ENCODE results near the gene PPP1R12A.

The PPP1R12A gene

DNA sequence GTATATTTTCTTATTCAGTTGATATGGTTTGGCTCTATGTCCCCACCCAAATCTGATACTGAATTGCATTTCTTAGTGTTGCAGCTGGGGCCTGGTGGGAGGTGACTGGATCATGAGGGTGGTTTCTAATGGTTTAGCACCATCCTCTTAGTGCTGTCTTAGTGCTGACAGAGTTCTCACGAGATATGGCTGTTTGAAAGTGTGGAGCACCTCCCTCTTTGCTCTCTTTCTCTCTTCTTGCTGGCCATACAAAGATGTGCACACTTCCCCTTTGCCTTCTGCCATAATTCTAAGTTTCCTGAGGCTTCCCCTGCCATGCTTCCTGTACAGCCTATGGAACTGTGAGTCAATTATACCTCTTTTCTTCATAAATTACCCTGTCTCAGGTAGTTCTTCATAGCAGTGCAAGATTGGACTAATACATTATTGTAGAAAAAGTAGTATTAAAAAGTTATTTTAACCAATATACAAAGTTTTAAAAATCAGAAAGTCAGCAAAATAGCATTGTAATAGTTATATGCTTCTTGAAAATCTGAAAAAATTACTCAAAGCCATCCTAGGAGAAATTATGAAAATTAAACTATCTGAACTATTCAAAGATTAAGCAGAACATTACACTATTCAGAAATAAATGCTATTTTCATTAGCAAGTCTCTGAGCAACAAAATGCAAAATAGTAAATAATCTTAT is 84.1 kb downstream of the PPP1R12A start:
- no peak for DNase-seq (ENCODE audit: extremely low spot score)
- ChIA-PET CTCF (no interaction called here), POLR2A (no interaction called here)
- TF ChIP-seq PKNOX1 (IDR thresholded peaks at IDR 0.05) (no peak), ARNT (IDR thresholded peaks at IDR 0.05) (no peak), CTBP1 (IDR thresholded peaks at IDR 0.05; ENCODE audit: borderline replicate concordance) (no peak), SUZ12 (IDR thresholded peaks at IDR 0.05) (no peak), FOXM1 (IDR thresholded peaks at IDR 0.05; ENCODE audit: borderline replicate concordance) (no peak), NFRKB (IDR thresholded peaks at IDR 0.05) (no peak), ELF4 (IDR thresholded peaks at IDR 0.05) (no peak), L3MBTL2 (conservative IDR thresholded peaks at IDR 0.05) (no peak), ZNF384 (IDR thresholded peaks at IDR 0.05) (no peak), FOXK2 (IDR thresholded peaks at IDR 0.05) (no peak), HDGF (IDR thresholded peaks at IDR 0.05; ENCODE audit: borderline replicate concordance) (no peak), FOXA1 (IDR thresholded peaks at IDR 0.05) (no peak), LEF1 (IDR thresholded peaks at IDR 0.05; ENCODE audit: borderline replicate concordance) (no peak)

DNA sequence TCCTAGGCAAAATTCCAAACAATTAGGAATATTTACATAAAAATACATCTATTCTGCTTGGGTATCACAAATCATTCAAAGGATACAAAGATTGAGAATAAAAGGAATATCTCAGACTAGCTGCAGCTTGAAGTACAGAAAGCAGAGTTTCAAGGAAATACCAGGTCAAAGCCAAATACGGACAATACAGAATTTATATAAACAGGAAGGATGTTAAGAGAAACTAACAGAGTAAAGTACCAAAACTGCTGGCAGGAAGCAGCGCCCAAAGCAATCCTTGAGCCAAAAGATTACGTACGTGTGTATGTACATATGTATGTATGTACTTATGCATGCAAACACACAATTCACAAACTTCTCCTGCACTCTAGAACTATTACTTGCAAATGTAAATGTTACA is 86.6 kb downstream of the PPP1R12A start:
- POLR2A ChIA-PET, result no interaction called here
- no peak for TF ChIP-seq HDGF (IDR thresholded peaks at IDR 0.05; ENCODE audit: borderline replicate concordance)
- no peak for TF ChIP-seq ARNT (IDR thresholded peaks at IDR 0.05)
- TF ChIP-seq PKNOX1 (IDR thresholded peaks at IDR 0.05), result no peak
- no peak for TF ChIP-seq LEF1 (IDR thresholded peaks at IDR 0.05; ENCODE audit: borderline replicate concordance)
- TF ChIP-seq FOXK2 (IDR thresholded peaks at IDR 0.05), result no peak
- no peak for TF ChIP-seq BHLHE40 (IDR thresholded peaks at IDR 0.05; ENCODE audit: borderline replicate concordance)
- no peak for TF ChIP-seq FOXA1 (IDR thresholded peaks at IDR 0.05)
- TF ChIP-seq CTBP1 (IDR thresholded peaks at IDR 0.05; ENCODE audit: borderline replicate concordance), result no peak
- CTCF ChIA-PET, result no interaction called here
- DNase-seq (ENCODE audit: extremely low spot score), result no peak

- ChIA-PET CTCF (no interaction called here), POLR2A (no interaction called here)
- DNase-seq (ENCODE audit: extremely low spot score), result no peak
- TF ChIP-seq NFRKB (IDR thresholded peaks at IDR 0.05) (no peak), PKNOX1 (IDR thresholded peaks at IDR 0.05) (no peak), SUZ12 (IDR thresholded peaks at IDR 0.05) (no peak), TARDBP (IDR thresholded peaks at IDR 0.05) (no peak), ZNF384 (IDR thresholded peaks at IDR 0.05) (no peak), FOXM1 (IDR thresholded peaks at IDR 0.05; ENCODE audit: borderline replicate concordance) (no peak), FOXA1 (IDR thresholded peaks at IDR 0.05) (no peak), HDGF (IDR thresholded peaks at IDR 0.05; ENCODE audit: borderline replicate concordance) (no peak), L3MBTL2 (conservative IDR thresholded peaks at IDR 0.05) (no peak), FOXK2 (IDR thresholded peaks at IDR 0.05) (no peak), ELF4 (IDR thresholded peaks at IDR 0.05) (no peak), SP1 (IDR thresholded peaks at IDR 0.05) (no peak), CTBP1 (IDR thresholded peaks at IDR 0.05; ENCODE audit: borderline replicate concordance) (no peak), BHLHE40 (IDR thresholded peaks at IDR 0.05; ENCODE audit: borderline replicate concordance) (no peak), ARNT (IDR thresholded peaks at IDR 0.05) (no peak), LEF1 (IDR thresholded peaks at IDR 0.05; ENCODE audit: borderline replicate concordance) (no peak)
Measured at GRCh38 chr12:79847417-79847816, 87.5 kb downstream of the PPP1R12A start.

- TF ChIP-seq ZNF384 (IDR thresholded peaks at IDR 0.05) (no peak), BHLHE40 (IDR thresholded peaks at IDR 0.05; ENCODE audit: borderline replicate concordance) (no peak), PKNOX1 (IDR thresholded peaks at IDR 0.05) (no peak), FOXK2 (IDR thresholded peaks at IDR 0.05) (no peak), HDGF (IDR thresholded peaks at IDR 0.05; ENCODE audit: borderline replicate concordance) (no peak), ELF4 (IDR thresholded peaks at IDR 0.05) (no peak), NFRKB (IDR thresholded peaks at IDR 0.05) (no peak), ARNT (IDR thresholded peaks at IDR 0.05) (no peak), SUZ12 (IDR thresholded peaks at IDR 0.05) (no peak), SP1 (IDR thresholded peaks at IDR 0.05) (no peak), L3MBTL2 (conservative IDR thresholded peaks at IDR 0.05) (no peak), FOXA1 (IDR thresholded peaks at IDR 0.05) (no peak)
- ChIA-PET CTCF (no interaction called here), POLR2A (no interaction called here)
- no peak for DNase-seq (ENCODE audit: extremely low spot score)
Measured at GRCh38 chr12:79844693-79845092, 90.2 kb downstream of the PPP1R12A start.

DNA sequence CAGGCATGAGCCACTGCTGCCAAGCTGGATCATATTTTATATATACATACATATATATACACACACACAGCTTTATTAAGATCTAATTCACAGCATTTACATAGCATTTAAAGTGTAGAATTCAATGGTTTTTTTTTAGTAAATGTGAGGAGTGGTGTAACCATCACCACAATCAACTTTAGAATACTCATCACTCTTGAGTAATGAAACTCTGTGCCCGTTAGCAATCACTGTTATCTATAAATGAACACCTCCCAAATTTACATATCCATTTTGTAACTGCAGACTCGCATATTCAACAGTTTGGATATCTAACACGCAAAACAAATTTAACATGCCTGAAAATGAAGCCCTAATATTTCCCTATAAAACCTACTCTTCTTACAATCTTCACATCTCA is 90.9 kb downstream of the PPP1R12A start:
- POLR2A ChIA-PET, result no interaction called here
- CTCF ChIA-PET, result no interaction called here
- no peak for TF ChIP-seq LEF1 (IDR thresholded peaks at IDR 0.05; ENCODE audit: borderline replicate concordance)

GRCh38 chr12:79842630-79843029 is 92.3 kb downstream of the PPP1R12A start:
- CTCF ChIA-PET, result no interaction called here
- POLR2A ChIA-PET, result no interaction called here
- no peak for DNase-seq (ENCODE audit: extremely low spot score)
- no peak for TF ChIP-seq CTBP1 (IDR thresholded peaks at IDR 0.05; ENCODE audit: borderline replicate concordance)
- no peak for TF ChIP-seq SUZ12 (IDR thresholded peaks at IDR 0.05)
- no peak for TF ChIP-seq PKNOX1 (IDR thresholded peaks at IDR 0.05)
- no peak for TF ChIP-seq FOXM1 (IDR thresholded peaks at IDR 0.05; ENCODE audit: borderline replicate concordance)
- no peak for TF ChIP-seq L3MBTL2 (conservative IDR thresholded peaks at IDR 0.05)
- no peak for TF ChIP-seq BHLHE40 (IDR thresholded peaks at IDR 0.05; ENCODE audit: borderline replicate concordance)
- no peak for TF ChIP-seq FOXA1 (IDR thresholded peaks at IDR 0.05)
- no peak for TF ChIP-seq ELF4 (IDR thresholded peaks at IDR 0.05)
- no peak for TF ChIP-seq ARNT (IDR thresholded peaks at IDR 0.05)
- no peak for TF ChIP-seq FOXK2 (IDR thresholded peaks at IDR 0.05)
- no peak for TF ChIP-seq LEF1 (IDR thresholded peaks at IDR 0.05; ENCODE audit: borderline replicate concordance)
- no peak for TF ChIP-seq TARDBP (IDR thresholded peaks at IDR 0.05)
- no peak for TF ChIP-seq SP1 (IDR thresholded peaks at IDR 0.05)
- no peak for TF ChIP-seq NFRKB (IDR thresholded peaks at IDR 0.05)
- TF ChIP-seq ZNF384 (IDR thresholded peaks at IDR 0.05), result no peak
- no peak for TF ChIP-seq HDGF (IDR thresholded peaks at IDR 0.05; ENCODE audit: borderline replicate concordance)

More for the DNA sequence above, 90.9 kb downstream of the PPP1R12A start:
- no peak for DNase-seq (ENCODE audit: extremely low spot score)

All from HEK293T (cell line).